Endodermal cell (in vitro differentiated cells): ENCODE data around the gene GNL2. TPM values are rescaled to one million over a fixed set of nuclear protein-coding genes. Genes with fewer than 3 reads are reported as not detected.

Source experiments
- DNase-seq: peaks from one replicate; pipeline ENCODE4 v3.0.0-alpha.2; 2017
- H3K27ac ChIP-seq: 2 replicates; pipeline ENCODE4 v1.5.1; 2013; ENCODE audit warnings: mild to moderate bottlenecking, low read depth, low read length, moderate library complexity
- H3K27me3 ChIP-seq: 2 replicates; pipeline ENCODE4 v1.6.1; 2013; ENCODE audit warnings: mild to moderate bottlenecking, low read length, moderate library complexity; ENCODE audit not compliant: insufficient read depth, control insufficient read depth, poor library complexity, severe bottlenecking
- H3K36me3 ChIP-seq: 2 replicates; pipeline ENCODE4 v1.7.0; 2013; ENCODE audit warnings: mild to moderate bottlenecking, low read length, moderate library complexity; ENCODE audit not compliant: control insufficient read depth, insufficient read depth
- H3K4me1 ChIP-seq: one replicate; pipeline ENCODE4 v1.7.0; 2013; ENCODE audit warnings: low read length; ENCODE audit not compliant: control insufficient read depth, insufficient read depth
- H3K4me3 ChIP-seq: 2 replicates; pipeline ENCODE4 v1.5.1; 2013; ENCODE audit warnings: mild to moderate bottlenecking, low read length, moderate library complexity
- H3K9ac ChIP-seq: 2 replicates; pipeline ENCODE4 v1.6.1; 2013; ENCODE audit warnings: mild to moderate bottlenecking, low read length, moderate library complexity; ENCODE audit not compliant: poor library complexity, severe bottlenecking; ENCODE audit errors: extremely low read depth
- H3K9me3 ChIP-seq: 2 replicates; pipeline ENCODE4 v1.6.1; 2013; ENCODE audit warnings: mild to moderate bottlenecking, low read length, moderate library complexity; ENCODE audit not compliant: control insufficient read depth
- H3K27ac Mint-ChIP-seq: 2 replicates; pipeline ENCODE4 v1.8.0; 2020; ENCODE audit warnings: mixed read lengths
- H3K27me3 Mint-ChIP-seq: 2 replicates; pipeline ENCODE4 v1.8.0; 2021; ENCODE audit warnings: mild to moderate bottlenecking, mixed read lengths; ENCODE audit not compliant: insufficient read depth
- H3K36me3 Mint-ChIP-seq: 2 replicates; pipeline ENCODE4 v1.8.0; 2020; ENCODE audit warnings: low read depth, mixed read lengths
- H3K4me1 Mint-ChIP-seq: 2 replicates; pipeline ENCODE4 v1.8.0; 2020; ENCODE audit warnings: mixed read lengths
- H3K4me3 Mint-ChIP-seq: 2 replicates; pipeline ENCODE4 v1.8.0; 2020; ENCODE audit warnings: mild to moderate bottlenecking, moderate library complexity, mixed read lengths
- H3K9me3 Mint-ChIP-seq: 2 replicates; pipeline ENCODE4 v1.8.0; 2020; ENCODE audit warnings: mild to moderate bottlenecking, mixed read lengths
- WGBS, 2 experiments: methylation state at CpG; one replicate each; pipeline versions ENCODE4 v1.1.5 to v1.1.7; 2013; ENCODE audit warnings: missing lambda C conversion rate in 2 of 2, mixed read lengths in 1 of 2; ENCODE audit not compliant: insufficient coverage in 1 of 2, insufficient read length in 1 of 2; 5-methylcytosine and 5-hydroxymethylcytosine counted together
- total RNA-seq, 2 donors: library from RNA; stranded (reverse); fragmentation: NEBNext Ultra II Directional in 1 of 2; extraction: Animal tissue kit (Norgen Biotek cat#: 25700) in 1 of 2; gene quantifications; 2 replicates in 1 of 2; 3 replicates in 1 of 2; pipeline ENCODE4 v1.2.1, GENCODE V29; 2021
- TF ChIP-seq, protein P1 (sequence below): fragments of 200-600 bp; sonication (generic); conservative IDR thresholded peaks from 2 replicates; pipeline ENCODE4 v1.5.0; 2021; ENCODE audit warnings: antibody characterized with exemption, mild to moderate bottlenecking

Gene GNL2
- total RNA-seq, 2 donors from 2014 or later = 70.7 to 80.9 TPM

DNA sequence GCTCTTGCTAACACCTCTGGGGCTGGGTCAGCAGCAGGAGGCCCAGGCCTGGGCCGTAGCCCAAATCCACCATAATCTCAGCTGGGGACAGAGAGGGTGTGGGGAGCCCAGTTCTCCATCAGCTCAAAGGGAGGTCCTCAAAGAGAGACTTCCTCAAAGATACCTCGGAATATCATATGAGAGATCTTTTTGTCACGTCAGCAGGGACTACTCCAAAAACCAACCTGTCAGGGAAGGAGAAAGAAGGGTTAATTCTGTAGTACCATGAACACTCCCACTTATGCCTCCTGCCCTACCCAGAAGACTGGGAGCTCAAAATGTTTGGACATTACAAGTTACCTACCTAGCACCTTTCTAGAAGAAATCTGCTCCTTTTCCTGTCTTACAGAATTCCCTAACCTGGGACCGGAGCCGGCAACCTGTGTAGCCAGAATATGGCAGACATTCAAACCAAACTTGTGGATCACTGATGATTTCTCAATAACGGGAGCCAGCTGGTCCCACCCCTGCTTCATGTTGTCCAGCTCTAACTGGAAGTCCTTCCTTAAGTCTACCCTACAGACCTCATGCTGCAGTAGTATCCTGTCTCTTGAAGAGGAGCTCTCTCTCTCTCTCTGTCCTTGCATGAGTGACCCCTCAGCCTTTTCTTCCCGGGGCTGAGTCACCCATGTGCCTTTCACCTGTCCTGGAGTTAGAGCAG lies 34.1 kb upstream of the GNL2 start:
- Mint-ChIP-seq H3K9me3 (no peaks in the 10 kb centered on the region), H3K27me3 (peaks cover 94% of the 10 kb centered on the region), H3K4me3 (no peak overlapping the region), H3K36me3 (no peaks in the 10 kb centered on the region), H3K4me1 (no peaks in the 10 kb centered on the region), H3K27ac (no peak overlapping the region)
- Histone ChIP-seq H3K27me3 (peaks cover 100% of the 10 kb centered on the region), H3K9ac (no peak overlapping the region), H3K36me3 (no peaks in the 10 kb centered on the region), H3K4me1 (no peaks in the 10 kb centered on the region), H3K9me3 (no peaks in the 10 kb centered on the region), H3K4me3 (no peak overlapping the region), H3K27ac (no peak overlapping the region)
- whole genome bisulfite sequencing, 2 experiments = 71 to 87% methylated on average over 5 to 7 of the region's 7 CpGs
- TF ChIP-seq, protein P1, sequence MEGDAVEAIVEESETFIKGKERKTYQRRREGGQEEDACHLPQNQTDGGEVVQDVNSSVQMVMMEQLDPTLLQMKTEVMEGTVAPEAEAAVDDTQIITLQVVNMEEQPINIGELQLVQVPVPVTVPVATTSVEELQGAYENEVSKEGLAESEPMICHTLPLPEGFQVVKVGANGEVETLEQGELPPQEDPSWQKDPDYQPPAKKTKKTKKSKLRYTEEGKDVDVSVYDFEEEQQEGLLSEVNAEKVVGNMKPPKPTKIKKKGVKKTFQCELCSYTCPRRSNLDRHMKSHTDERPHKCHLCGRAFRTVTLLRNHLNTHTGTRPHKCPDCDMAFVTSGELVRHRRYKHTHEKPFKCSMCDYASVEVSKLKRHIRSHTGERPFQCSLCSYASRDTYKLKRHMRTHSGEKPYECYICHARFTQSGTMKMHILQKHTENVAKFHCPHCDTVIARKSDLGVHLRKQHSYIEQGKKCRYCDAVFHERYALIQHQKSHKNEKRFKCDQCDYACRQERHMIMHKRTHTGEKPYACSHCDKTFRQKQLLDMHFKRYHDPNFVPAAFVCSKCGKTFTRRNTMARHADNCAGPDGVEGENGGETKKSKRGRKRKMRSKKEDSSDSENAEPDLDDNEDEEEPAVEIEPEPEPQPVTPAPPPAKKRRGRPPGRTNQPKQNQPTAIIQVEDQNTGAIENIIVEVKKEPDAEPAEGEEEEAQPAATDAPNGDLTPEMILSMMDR = no peak
- DNase-seq = no peak

DNA sequence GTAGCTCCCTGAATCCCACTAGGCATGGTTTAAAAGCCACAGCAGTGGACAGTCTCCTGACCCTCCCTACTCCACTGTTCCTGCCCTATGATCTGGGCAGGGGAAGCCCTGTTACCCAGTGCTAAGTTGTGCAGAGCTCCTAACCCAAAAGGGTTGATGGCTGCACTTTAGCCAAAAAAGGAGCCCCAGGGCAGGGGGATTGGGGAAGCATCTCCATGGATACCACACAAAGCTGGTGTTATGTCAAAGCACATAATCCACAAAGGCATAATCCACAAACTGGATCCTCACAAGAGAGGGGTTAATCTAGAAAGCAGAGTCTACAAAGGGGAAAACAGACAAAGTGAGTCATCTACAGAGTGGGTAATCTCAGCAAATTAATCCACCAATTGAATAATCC lies 33.3 kb upstream of the GNL2 start:
- no peak overlapping the region for H3K4me3 ChIP-seq
- Mint-ChIP-seq H3K27ac (no peak overlapping the region), H3K36me3 (no peaks in the 10 kb centered on the region), H3K9me3 (no peaks in the 10 kb centered on the region), H3K4me3 (no peak overlapping the region), H3K27me3 (peaks cover 97% of the 10 kb centered on the region), H3K4me1 (no peaks in the 10 kb centered on the region)
- H3K36me3 ChIP-seq = no peaks in the 10 kb centered on the region
- H3K4me1 ChIP-seq = no peaks in the 10 kb centered on the region
- TF ChIP-seq, protein P1 = no peak
- H3K9ac ChIP-seq = no peak overlapping the region
- peaks cover 100% of the 10 kb centered on the region for H3K27me3 ChIP-seq
- H3K27ac ChIP-seq = no peak overlapping the region
- no peaks in the 10 kb centered on the region for H3K9me3 ChIP-seq
- DNase-seq = no peak

DNA sequence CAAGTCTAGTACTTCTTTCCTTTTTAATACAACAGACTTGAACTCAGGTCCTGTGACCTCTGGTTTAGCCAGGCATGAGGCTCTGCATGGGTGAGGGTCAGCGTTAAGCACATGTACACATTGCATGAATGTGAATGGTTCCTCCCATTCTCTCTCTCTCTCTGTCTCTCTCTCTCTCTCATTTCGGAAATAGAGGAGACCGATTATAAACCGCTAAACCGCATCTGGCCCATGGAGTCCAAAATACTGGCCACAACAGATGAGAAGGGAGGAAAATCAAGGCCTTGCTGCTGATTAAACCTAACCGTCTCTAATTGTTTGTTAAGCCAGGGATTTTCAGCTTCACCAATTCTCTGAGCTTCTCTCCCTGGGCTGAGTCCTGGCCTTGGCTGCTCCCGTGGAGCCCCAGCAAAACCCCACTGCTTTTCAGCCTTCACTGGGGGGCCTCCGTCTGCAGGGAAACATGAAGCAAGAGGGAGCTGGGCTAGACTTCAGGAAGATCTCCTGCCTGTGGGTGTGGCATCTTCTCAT lies 32.4 kb upstream of the GNL2 start:
- peaks cover 92% of the 10 kb centered on the region for H3K27me3 Mint-ChIP-seq
- Histone ChIP-seq H3K36me3 (no peaks in the 10 kb centered on the region), H3K9ac (no peak overlapping the region), H3K27me3 (peaks cover 100% of the 10 kb centered on the region), H3K4me1 (no peaks in the 10 kb centered on the region), H3K4me3 (no peak overlapping the region), H3K27ac (no peak overlapping the region), H3K9me3 (no peaks in the 10 kb centered on the region)
- no peak overlapping the region for H3K27ac Mint-ChIP-seq
- H3K36me3 Mint-ChIP-seq = no peaks in the 10 kb centered on the region
- no peak for DNase-seq
- H3K9me3 Mint-ChIP-seq = no peaks in the 10 kb centered on the region
- 84% methylated on average over 5 to 8 of the region's 8 CpGs for WGBS, 2 experiments
- TF ChIP-seq, protein P1 = no peak
- no peaks in the 10 kb centered on the region for H3K4me1 Mint-ChIP-seq
- H3K4me3 Mint-ChIP-seq = no peak overlapping the region
